Activated CD8-positive, alpha-beta memory T cell treated with anti-CD3 and anti-CD28 coated beads, Interleukin-2, amount 50 U/mL, for 4 hours (primary cell): Measurements from ENCODE around the gene WIZ.
"Not testable (repeated sequence)": the region's sequence is repeated elsewhere in the genome, so short reads cannot be mapped to it uniquely, and the experiment has no call there.

ENCODE experiments used
- DNase-seq: peaks from one replicate; pipeline ENCODE4 v3.0.0-alpha.2; 2020

WIZ gene

DNA sequence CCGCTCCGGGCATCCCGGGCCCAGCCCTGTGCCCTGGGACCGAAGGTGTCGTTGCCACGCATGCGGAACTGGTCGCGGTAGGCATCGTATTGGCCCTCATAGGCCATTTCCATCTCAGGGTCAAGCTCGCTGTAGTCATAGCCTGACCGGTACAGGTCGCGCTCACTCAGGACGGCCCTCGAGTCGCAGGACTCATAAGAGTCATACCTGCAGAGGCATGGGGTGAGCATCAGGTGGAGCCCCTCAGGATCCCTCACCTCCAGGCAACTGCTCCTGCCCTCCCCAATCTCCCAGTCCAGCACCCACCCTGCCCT, 48.4 kb downstream of the WIZ start:
- DNase-seq: no peak

DNA sequence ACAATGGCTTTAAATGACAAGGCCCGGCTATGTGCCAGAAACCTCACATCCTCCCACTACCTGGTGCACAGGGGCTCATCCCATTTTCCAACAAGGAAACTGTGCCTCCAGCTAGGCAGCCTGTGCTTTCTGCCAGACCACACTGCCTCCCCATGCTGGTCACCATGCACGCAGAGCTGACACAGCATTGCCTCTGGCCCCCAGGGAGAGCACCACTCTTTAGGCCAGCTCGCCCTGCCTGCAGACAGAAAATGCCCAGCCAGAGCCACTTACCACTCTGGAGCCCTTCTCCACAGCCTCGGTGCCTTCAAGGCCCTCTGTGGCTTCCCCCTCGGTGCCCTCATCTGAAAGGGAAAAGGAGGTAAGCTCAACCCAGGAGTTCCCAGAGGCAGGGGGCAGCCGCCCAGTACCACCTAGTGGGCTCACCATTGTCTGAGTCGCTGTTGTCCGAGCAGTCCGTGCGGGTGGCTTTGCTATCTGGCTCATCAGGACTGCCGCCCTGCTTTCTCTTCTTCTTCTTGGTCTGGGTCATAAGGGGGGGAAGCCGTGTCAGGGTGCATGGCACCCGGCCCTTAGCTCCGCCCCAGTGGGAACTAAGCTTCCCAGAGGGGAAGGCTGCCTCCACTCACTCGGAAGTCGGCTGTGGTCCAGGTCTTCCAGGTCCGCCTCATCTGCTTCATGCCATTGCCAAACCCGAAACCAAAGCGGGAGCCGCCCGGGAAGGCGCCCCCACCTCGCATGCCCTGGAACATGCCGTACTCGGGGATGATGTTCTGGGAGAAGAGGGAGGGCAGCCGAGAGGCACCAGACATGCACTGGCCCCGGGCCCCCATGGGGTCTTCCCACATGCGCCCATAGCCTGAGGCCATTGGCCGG, 49.0 kb downstream of the WIZ start:
- no peak for DNase-seq

DNA sequence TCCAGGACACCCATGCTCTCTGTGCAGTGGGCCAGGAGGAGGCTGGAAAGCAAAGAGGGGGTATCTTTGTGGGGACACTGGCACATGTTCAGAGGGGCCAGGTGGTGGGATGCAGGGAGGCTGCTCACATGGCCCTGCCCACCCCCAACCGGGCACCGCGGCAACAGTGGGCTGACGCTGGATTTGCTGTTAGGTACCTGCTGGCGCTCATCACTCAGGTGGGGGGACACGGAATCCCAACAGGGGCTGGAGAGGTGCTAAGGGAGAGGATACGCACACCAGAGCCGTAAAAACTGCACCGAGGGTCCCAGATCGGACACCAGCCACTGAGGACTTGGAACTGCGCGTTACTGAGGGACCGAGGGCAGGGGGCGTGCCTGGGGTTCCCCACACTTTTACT, 50.1 kb downstream of the WIZ start:
- DNase-seq: no peak

DNA sequence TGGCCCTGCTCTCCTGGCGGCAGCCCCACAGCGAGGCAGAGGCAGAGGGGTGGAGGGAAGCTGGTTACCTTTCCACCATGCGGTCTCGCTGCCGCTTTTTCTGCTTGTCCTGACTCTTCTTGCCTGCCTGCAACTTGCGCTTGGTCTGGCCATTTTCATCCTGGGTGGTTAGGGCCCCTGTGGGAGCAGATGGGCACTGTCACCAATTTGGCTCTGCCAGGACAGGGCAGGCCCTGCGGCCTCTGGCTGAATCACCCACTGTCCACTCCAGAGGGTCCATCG, 50.6 kb downstream of the WIZ start:
- no peak for DNase-seq

DNA sequence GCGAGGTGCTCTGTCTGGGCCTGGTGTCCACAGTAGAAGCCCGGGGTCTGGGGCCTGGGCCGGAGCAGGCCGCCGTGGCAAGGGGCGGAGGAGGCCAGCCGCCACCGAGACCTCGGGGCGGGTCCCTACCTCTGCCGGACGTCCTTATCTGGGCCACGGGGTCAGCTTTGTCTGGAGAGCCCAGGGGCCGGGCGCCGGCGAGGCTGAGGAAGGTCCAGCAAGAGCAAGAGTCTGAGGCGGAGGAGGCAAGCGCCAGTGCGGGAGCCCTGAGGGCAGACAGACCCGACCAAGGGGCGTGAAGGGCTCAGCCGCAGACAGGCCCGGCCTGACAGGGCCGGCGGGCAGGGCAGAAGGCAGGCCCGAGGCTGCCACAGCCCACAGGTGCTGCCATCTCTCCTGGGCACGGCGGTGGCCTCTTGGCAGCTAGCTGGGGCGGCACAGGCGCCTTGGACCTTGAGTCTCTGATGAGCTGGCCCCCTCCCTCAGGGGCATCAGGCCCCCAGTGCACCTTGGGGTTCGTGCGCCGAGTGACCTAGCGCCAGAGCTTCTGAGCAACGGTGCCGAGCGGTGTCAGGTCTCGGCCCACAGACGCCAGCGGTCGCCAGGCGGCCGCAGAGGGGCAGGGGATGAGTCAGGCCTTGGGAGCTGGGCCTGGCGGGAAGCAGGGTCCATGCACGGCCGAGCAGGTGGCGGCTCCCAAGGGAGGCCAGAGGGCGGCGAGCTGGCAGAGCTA, 51.1 kb downstream of the WIZ start:
- no peak for DNase-seq

DNA sequence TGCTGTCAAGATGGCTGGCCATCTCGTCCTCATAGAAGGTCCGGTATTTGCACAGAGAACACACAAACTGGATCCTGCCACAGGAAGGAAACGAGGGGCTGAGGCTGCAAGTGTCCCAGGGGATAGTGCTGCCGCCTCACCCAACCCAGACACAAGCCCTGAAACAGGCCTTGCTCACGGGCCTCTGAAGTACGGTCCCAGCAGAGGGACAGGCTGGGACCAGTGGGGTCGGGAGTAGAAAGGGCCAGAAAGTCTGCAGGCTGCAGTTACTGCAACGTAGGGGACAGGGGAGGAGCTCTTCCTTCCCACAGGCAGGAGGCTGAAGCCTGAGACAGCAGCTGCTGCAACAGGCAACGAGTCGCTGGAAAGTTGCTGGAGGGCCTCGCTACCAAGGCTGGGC, 52.0 kb downstream of the WIZ start:
- no peak for DNase-seq

DNA sequence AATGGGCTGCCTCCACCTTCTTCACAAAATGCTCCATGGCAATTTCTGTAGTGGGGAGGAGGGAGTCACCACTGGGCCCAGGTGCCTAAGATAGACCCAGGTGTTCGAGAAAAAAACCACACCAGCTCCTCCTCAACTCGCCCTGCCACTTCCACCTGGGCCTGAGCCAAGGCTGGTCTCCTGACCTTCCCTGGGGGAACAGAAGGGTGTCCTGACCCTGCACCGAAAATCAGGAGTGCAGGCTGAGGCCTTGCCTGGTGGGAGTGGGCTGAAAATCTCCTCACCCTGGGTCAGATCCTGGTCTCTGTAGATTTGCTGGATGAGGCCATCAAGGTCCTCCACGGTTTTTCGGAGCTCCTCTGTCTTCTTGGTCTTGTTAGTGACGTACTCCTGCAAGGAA, 52.5 kb downstream of the WIZ start:
- DNase-seq: no peak

DNA sequence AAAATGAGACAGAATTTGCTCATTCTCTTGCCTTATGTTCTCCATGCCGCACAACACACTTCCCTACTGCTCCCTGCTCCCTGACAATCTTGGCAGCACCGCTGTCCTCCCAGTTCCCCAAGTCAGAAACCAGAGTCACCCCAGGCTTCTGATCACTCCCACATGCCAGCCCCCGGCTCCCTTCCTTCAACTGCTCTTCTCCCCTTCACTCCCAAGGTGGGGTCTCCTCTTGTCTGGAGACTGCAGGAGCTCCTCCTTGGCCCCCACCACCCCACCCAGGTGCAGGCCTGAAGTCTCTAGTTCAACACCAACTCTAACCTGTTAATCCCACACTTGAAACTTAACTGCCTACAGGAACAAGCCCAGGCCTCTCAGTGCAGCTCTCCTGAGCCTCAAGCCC, 53.3 kb downstream of the WIZ start:
- DNase-seq: no peak

DNA sequence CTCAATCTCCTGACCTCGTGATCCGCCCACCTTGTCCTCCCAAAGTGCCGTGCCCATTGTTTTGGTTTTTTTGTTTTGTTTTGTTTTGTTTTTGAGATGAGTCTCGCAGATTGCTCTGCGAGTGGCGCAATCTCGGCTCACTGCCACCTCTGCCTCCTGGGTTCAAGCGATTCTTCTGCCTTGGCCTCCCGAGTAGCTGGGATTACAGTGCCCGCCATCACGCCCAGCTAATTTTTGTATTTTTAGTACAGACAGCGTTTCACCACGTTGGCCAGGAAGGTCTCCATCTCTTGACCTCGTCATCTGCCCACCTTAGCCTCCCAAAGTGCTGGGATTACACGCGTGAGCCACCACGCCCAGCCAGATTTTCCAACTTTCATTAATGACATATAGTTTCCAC, 54.5 kb downstream of the WIZ start:
- not testable (repeated sequence) for DNase-seq

DNA sequence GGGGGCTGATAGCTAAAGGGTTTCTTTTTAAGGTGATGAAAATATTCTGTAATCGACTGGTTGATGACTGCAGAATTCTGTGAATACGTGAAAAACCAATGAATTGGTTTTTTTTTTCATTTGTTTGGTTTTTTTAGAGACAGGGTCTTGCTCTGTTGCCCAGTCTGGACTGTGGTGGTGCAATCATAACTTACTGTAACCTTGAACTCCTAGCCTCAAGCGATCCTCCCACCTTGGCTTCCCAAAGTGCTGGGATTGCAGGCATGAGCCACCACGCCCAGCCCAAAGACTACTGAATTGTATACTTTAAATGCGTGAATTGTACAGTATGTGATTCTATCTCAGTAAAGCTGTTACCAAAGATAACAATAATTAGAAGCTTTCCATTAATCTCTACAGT, 55.3 kb downstream of the WIZ start:
- no peak for DNase-seq

DNA sequence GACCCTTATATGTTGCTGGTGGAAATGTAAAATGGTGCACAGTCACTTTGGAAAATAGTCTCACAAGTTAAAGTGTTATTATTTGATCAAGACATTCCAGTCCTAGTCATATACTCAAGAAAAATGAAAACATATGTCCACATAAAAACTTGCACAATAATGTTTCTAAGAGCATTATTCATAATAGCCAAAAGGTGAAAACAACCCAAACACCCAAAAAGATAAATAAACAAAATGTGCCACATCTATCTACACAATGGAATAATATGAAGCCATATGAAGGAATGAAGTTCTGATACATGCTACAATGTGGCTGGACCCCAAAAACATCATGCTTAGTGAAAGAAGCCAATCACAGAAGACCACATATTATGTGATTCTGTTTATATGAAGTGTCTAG, 55.8 kb downstream of the WIZ start:
- DNase-seq: no peak

DNA sequence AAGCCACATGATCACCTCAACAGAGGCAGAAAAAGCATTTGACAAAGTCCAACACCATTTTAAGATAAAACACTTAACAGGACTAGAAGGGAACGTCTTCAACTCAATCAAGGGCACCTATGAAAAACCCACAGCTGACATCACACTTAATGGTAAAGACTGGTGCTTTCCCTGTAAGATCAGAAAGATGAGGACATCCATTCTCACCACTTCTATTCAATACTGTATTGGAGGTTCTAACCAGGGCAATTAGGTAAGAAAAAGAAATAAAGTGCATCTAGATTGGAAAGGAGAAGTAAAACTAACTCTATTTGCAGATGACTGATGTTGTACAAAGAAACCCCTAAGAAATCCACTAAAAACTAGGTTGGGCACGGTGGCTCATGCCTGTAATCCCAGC, 58.9 kb downstream of the WIZ start:
- DNase-seq: no peak

DNA sequence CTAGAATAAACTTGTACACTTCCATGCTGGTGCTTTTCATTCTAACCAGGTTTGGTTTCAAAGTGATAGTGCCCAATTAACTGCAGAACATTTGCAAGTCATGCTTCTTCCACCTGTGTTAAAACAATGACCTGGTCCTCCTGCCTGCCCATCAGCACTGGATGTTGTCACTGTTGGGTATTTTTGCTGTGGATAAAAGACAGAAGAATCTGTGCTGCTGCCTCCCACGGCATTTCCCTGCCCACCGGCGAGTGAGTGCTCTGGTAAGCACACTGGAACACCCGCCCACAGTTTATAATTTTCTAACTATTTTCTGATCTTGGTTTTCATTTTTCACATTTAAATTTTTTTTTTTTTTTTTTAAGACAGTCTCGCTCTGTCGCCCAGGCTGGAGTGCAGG, 67.9 kb downstream of the WIZ start:
- no peak for DNase-seq

DNA sequence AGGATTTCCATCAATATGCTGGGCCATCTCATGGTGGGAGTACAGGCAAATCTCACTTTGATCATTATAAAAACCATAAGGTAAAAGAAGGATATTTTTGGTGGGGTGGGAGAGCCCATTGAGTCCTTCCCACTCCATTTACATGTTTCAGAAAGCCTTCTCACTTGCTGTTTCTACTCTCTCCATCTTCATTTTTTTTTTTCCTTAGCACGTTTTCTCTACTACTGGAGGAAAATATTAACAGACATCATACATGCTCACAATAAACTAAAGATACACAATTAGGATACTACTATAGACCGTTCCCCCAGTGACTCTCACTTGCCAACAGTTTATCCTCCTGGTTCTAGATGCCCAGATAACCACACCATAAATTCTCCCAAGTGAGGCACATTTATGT, 68.3 kb downstream of the WIZ start:
- DNase-seq: no peak

DNA sequence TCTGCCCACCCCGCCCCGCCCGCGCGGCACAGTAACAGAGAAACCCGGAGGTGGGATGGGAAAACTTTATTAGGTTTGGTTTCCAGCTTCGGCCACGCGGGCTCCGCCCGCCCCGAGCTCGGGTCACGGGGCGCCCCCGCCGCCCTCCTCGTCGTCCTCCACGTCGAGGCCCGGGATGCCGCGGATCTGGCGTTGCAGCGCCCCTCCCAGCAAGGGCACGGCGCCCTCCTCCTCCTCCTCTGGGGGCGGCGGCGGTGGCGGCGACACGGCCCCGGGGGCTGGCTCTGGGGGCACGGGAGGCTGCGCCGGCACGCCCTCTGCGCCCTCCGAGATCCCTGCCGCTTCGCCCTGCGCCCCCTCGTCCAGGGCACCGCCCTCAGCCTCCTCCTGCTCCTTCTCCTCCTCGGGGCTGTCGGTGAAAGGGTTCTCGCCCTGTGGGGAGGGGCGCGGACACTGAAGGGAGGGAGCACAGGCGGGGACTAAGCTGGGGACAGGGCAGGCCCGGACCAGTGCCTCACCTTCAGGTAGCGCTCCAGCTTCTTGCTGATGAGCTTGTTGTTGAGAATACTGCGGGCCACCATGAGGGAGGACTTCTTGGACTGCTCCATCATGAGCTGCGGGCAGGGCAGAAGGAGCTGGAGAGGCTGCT, 69.6 kb downstream of the WIZ start:
- no peak for DNase-seq

DNA sequence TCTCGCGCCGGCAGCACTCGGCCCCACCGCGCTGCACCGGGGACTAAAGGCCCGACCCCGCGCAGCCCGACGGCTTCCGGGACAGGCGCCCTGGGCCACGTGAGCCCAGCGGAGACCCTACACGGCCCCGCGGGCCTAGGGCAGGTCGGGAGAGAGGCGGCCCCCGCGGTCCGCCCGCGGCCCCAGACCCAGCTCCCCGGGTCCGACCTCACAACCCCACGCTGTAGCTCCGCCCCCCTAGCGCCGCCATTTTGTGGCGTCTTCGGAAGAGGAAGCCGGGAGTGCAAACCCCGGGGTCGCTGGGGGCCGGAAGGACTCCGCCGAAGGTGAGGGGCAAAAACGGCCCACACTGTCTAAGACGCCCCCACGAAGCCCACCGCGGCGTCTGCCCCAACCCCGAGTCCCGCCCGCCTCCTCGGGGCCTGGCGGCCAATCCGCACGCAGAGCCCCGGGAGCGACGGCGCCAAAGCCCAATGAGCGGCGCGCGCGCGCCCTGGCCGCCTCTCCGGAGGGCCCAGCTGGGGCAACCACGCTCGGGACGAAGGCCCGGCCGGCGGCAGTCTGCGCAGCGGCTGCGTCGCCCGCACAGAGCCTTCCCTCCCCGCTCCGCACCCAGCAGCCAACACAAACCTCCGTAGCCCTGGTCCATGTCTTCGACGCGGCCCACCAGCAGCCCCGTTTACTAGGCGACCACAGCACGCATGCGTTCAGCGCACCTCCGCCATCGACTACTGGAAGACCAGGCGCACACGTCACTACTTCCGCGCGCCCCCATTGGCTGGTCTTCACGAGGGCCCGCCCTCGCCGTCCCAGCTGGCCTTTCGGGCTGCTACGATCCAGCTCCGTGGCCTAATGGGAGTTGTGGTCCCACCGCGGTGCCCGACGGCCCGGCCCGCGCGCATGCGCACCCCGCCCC, 70.4 kb downstream of the WIZ start, which contains the start of gene AKAP8:
AKAP8 (minus strand) TSS at position 705 of the 916 bp plus-strand sequence; CDS start at position 649, 56 bp downstream.
- peak; percentile 97 for DNase-seq

DNA sequence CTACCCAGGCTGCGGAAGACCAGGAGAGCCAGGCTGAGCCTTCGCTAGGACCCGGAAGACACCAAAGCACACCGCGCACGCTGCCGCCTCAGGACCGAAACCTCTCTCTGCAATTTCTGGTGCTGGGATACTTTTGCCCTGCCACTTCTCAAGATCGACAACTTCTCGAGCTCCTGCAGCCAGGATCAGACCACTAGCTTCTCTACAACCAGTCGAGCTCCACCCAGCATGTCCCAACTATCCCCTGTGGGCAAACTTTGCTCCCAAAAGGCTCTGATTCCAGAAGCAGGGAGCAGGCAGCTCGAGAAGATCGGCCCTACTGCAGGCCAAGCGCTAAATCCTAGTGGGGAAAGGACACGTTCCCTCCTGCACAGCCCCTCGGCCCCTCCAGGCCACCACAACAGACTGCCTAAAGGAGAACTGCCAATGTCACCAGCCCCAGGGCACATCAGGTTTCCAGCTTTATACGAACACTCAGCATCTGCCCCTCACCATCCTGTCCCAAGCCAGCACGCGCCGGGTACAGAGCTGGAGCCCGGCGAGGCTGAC, 71.1 kb downstream of the WIZ start:
- peak; percentile 35 for DNase-seq

DNA sequence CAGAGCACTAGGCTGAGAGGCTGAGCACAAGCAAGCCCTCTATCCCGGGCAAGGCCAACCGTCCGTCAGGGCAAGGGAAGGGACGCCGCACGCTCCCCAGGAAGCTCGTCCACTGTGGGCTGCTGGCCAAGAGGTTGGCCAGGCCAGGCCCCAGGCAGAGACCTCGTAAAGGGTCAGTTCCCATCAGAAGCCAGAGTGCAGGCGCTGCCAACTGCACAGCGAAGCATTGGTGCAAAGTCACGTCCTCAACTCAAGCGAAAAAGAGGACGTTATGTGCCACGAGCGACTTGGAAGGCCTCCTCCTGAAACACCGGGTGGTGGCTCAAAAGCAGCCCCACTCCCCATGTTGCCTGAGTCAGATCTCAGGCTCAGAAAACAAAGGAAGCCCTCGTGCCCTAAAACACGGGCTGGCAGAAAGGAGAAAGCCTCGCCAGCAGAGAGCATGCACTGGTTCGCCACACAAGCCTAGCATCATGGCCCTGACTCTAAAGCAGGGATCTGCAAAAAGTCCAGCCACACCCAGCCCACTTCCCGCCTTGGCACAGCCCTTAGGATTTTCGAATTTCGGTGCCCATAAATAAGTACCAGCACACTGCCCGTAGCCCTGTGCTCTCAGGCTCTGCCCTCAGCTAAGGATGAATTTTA, 74.8 kb downstream of the WIZ start:
- DNase-seq: no peak

DNA sequence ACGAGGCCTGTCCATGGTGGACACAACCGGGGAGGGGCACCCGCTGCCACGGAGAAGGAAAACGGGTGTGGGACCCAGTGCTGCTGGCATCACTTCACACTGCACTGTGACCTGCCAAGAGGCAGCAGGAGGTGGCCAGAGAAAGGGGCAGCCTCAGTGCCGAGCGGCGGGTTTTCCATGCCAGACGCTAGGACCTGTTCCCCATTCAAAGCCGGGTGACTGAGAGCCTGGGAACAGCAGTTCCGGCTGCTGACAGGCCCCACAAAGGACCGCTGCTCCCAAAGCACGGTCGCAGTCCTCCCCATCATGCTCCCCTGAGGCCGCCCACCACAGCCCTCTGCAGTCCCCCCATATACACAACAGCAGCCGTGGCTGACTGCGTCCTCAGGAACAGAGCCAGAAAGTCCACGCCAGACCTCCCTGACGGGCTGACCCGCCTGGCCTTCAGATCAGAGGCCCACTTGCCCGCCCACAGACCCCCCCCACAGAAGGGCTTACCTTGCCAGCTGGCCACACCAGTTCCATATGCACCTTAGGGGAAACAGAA, 75.6 kb downstream of the WIZ start:
- DNase-seq: no peak

DNA sequence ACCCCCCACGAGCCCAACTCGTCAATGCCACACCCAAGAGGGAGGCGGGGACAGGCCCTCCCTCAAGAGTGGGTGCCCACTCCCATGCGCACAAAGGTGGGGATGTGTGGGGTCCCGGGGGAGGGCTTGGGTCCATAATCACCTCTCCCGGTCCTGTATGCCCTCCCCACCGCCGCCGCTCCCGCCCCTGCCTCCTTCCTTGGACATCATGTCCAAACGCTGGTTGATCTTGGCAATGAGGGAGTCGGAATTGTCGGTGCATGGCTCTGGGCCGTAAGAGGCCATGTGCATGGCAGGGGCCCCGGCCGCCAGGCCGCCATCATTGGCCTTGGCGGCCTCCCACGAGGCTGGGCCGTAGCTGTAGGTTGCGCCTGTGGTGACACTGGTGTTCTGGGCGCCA, 76.1 kb downstream of the WIZ start:
- DNase-seq: no peak

DNA sequence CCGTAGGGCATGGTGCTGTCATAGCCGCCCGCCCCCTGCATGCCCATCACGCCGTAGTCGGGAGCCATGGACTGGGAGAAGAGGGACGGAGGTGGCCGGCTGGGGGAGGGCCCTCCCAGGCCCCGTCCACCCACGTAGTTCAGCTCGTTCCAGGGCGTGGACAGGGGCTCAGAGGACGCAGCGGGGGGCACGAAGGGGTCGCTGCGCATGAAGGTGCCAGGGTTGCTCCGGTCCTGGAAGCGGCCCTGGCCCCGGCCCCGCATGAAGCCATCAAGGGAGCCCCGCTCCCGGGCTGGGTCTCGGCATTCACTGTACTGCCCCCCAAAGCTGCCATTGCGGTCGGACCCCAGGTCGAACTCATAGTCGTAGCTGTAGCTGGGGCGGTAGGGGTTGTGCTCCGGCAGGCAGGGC, 76.9 kb downstream of the WIZ start:
- no peak for DNase-seq

DNA sequence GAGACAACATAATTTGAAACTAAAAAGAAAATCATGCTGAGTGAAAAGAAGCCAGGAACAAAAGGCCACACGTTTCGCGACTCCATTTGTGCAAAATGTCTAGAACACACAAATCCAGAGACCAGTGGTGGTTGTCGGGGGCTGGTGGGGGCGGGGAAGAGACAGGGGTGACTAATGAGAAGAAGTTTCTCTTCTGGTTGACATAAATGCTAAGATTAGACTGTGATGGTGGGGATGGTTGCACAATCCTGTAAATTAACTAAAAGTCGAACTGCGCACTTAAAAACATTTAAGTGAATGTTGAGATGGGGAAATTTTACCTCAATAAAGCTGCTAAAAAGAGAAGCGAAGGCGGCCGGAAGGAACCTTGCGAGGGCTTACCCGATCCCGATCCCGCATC, 77.3 kb downstream of the WIZ start:
- DNase-seq: no peak
